ENCODE measurements around the gene BPIFB4.
"Not testable (repeated sequence)": the region's sequence is repeated elsewhere in the genome, so short reads cannot be mapped to it uniquely, and the experiment has no call there.

BPIFB4 gene

GRCh38 chr20:33122297-33122696 is 42.9 kb downstream of the BPIFB4 start:
- DNase-seq, result not testable (repeated sequence)

- no peak for DNase-seq
Observed at GRCh38 chr20:33124261-33124660, 44.8 kb downstream of the BPIFB4 start.

GRCh38 chr20:33124994-33125393 is 45.6 kb downstream of the BPIFB4 start:
- no peak for DNase-seq

GRCh38 chr20:33125983-33126382 is 46.5 kb downstream of the BPIFB4 start:
- no peak for DNase-seq

- no peak for DNase-seq
Observed at GRCh38 chr20:33127422-33128097, 48.1 kb downstream of the BPIFB4 start.

- DNase-seq, result no peak
Observed at GRCh38 chr20:33130568-33131061, 51.2 kb downstream of the BPIFB4 start.

GRCh38 chr20:33131949-33132473 is 52.6 kb downstream of the BPIFB4 start:
- no peak for DNase-seq

GRCh38 chr20:33132513-33133372 is 53.3 kb downstream of the BPIFB4 start:
- DNase-seq, result no peak

- no peak for DNase-seq
Observed at GRCh38 chr20:33133373-33133941, 54.0 kb downstream of the BPIFB4 start.

- no peak for DNase-seq
Observed at GRCh38 chr20:33137195-33137594, 57.8 kb downstream of the BPIFB4 start.

GRCh38 chr20:33139467-33139866 is 60.0 kb downstream of the BPIFB4 start:
- DNase-seq, result no peak

- no peak for DNase-seq
Observed at GRCh38 chr20:33145521-33145920, 66.1 kb downstream of the BPIFB4 start.

GRCh38 chr20:33147299-33147698 is 67.9 kb downstream of the BPIFB4 start:
- DNase-seq, result no peak

- no peak for DNase-seq
Observed at GRCh38 chr20:33148040-33148439, 68.6 kb downstream of the BPIFB4 start.

- DNase-seq, result no peak
Observed at GRCh38 chr20:33154252-33154651, 74.8 kb downstream of the BPIFB4 start.

GRCh38 chr20:33158637-33159385 is 79.4 kb downstream of the BPIFB4 start:
- DNase-seq, result no peak

GRCh38 chr20:33159713-33160112 is 80.3 kb downstream of the BPIFB4 start:
- DNase-seq, result no peak

- no peak for DNase-seq
Observed at GRCh38 chr20:33160681-33161080, 81.2 kb downstream of the BPIFB4 start.
